ENCODE results near the gene RIPK4.

The RIPK4 gene

GRCh38 chr21:41766883-41767605, at the start of gene RIPK4:
Gene RIPK4 (minus strand): TSS chr21:41767052. CDS start chr21:41767041, 11 bp downstream.
- DNase-seq (ENCODE audit: low read depth in 2 of 2) = peak; percentile 50 to 67

- no peak for DNase-seq (ENCODE audit: low read depth in 2 of 2)
Measured at GRCh38 chr21:41815652-41816582, 49.1 kb upstream of the RIPK4 start.

- DNase-seq (ENCODE audit: low read depth in 2 of 2) = no peak
Measured at GRCh38 chr21:41813226-41813625, 46.4 kb upstream of the RIPK4 start.

GRCh38 chr21:41812679-41813078, 45.8 kb upstream of the RIPK4 start:
- no peak for DNase-seq (ENCODE audit: low read depth in 2 of 2)

- DNase-seq (ENCODE audit: low read depth in 2 of 2) = no peak
Measured at GRCh38 chr21:41810597-41810932, 43.7 kb upstream of the RIPK4 start.

- DNase-seq (ENCODE audit: low read depth in 2 of 2) = no peak
Measured at GRCh38 chr21:41809891-41810596, 43.2 kb upstream of the RIPK4 start.

GRCh38 chr21:41808846-41809245, 42.0 kb upstream of the RIPK4 start:
- DNase-seq (ENCODE audit: low read depth in 2 of 2) = no peak

GRCh38 chr21:41808094-41808493, 41.2 kb upstream of the RIPK4 start:
- no peak for DNase-seq (ENCODE audit: low read depth in 2 of 2)

GRCh38 chr21:41806773-41807172, 39.9 kb upstream of the RIPK4 start:
- no peak for DNase-seq (ENCODE audit: low read depth in 2 of 2)

- no peak for DNase-seq (ENCODE audit: low read depth in 2 of 2)
Measured at GRCh38 chr21:41805643-41806042, 38.8 kb upstream of the RIPK4 start.

- no peak for DNase-seq (ENCODE audit: low read depth in 2 of 2)
Measured at GRCh38 chr21:41805038-41805437, 38.2 kb upstream of the RIPK4 start.

GRCh38 chr21:41804381-41804780, 37.5 kb upstream of the RIPK4 start:
- DNase-seq (ENCODE audit: low read depth in 2 of 2) = no peak

- DNase-seq (ENCODE audit: low read depth in 2 of 2) = no peak
Measured at GRCh38 chr21:41803316-41803715, 36.5 kb upstream of the RIPK4 start.

GRCh38 chr21:41802684-41803083, 35.8 kb upstream of the RIPK4 start:
- no peak for DNase-seq (ENCODE audit: low read depth in 2 of 2)

- no peak for DNase-seq (ENCODE audit: low read depth in 2 of 2)
Measured at GRCh38 chr21:41802198-41802584, 35.3 kb upstream of the RIPK4 start.

- DNase-seq (ENCODE audit: low read depth in 2 of 2) = no peak
Measured at GRCh38 chr21:41801321-41802197, 34.7 kb upstream of the RIPK4 start.

GRCh38 chr21:41800425-41801320, 33.8 kb upstream of the RIPK4 start:
- no peak for DNase-seq (ENCODE audit: low read depth in 2 of 2)

GRCh38 chr21:41799763-41800162, 32.9 kb upstream of the RIPK4 start:
- no peak for DNase-seq (ENCODE audit: low read depth in 2 of 2)

- DNase-seq (ENCODE audit: low read depth in 2 of 2) = no peak
Measured at GRCh38 chr21:41798326-41798725, 31.5 kb upstream of the RIPK4 start.

GRCh38 chr21:41796476-41797080, 29.7 kb upstream of the RIPK4 start:
- DNase-seq (ENCODE audit: low read depth in 2 of 2) = no peak

Data from stimulated activated CD4-positive, alpha-beta T cell treated with anti-CD3 and anti-CD28 coated beads, Interleukin-4, amount 100 ng/mL, for 48 hours (primary cell).